ENCODE data around the gene SERPINB6.
"Not testable (repeated sequence)": the region's sequence is repeated elsewhere in the genome, so short reads cannot be mapped to it uniquely, and the experiment has no call there.

Gene SERPINB6

DNA sequence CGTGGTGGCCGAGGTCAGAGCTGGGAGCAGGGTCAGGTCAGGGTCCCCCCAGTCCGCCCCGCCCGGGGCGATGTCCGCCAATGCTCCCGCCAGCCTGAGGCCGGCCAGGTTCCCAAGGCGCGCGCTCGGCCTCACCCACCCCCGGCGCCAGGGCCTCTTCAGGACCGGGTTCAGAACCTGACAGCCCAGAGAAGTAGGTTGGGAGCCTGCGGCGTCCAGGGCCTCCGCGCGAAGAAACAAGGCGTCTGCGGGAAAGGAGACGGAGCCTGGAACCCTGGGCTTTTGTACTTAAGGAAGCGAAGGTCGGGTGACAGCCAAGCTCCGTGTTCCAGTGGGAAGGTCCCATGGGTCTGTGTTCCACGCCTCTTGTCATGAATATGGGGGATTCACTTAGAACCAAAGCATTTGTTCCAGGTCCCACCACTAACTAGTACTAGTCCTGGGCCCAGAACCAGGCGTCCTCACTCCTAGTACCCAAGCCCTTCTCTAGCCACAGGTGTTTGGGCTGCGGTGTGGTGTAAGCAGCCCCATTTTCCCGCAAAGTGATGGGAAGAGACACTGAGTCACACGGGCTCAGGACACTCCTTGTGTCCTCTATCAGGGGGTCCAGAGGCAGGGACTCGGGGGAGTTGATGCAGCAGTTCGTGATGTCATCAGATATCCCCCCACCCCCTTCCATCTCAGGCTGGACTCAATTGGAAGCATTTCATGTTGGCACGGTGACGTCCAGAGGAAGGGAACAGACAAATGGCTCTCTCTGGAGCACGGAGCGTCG is 67.8 kb downstream of the SERPINB6 start:
- DNase-seq, result not testable (repeated sequence)

DNA sequence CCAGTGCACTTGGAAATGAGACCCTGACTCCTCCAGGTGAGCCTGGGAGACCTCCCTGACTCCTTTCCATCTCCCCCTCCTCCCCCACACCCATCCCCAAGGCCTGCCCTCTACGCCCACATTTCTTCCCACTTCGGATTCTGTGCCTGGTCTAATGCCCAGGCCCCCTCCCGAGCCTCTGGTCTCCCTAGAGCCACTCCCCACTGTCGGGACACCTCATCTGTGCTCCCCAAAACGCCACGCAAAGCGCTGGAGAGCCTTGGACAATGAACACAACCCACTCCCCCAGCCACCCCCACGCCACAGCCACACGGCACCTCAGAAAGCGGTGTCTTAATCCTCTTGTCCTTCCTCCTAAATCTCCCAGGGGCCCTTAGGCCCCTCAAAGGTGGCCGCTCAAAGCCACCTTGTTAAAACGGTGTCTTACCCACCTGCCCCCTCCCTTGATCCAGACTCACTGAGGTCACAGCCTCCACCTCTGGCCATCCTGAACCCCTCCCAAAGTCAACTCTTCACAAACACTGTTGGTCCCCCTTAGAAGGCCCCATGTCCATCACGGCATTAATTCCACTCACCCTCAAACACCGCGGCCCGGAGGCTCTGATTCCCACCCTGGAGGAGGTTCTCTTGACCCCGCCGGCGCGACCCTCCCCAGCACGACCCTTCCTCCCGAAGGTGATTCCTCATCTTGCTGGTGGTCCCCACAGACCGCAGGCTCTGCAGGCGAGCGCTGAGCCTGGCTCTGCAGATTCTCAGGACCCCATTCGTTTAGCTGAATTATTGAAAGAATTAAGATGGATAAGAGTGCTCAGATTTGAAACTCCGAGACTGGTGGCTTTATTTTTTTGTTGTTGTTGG is 69.5 kb downstream of the SERPINB6 start:
- not testable (repeated sequence) for DNase-seq

DNA sequence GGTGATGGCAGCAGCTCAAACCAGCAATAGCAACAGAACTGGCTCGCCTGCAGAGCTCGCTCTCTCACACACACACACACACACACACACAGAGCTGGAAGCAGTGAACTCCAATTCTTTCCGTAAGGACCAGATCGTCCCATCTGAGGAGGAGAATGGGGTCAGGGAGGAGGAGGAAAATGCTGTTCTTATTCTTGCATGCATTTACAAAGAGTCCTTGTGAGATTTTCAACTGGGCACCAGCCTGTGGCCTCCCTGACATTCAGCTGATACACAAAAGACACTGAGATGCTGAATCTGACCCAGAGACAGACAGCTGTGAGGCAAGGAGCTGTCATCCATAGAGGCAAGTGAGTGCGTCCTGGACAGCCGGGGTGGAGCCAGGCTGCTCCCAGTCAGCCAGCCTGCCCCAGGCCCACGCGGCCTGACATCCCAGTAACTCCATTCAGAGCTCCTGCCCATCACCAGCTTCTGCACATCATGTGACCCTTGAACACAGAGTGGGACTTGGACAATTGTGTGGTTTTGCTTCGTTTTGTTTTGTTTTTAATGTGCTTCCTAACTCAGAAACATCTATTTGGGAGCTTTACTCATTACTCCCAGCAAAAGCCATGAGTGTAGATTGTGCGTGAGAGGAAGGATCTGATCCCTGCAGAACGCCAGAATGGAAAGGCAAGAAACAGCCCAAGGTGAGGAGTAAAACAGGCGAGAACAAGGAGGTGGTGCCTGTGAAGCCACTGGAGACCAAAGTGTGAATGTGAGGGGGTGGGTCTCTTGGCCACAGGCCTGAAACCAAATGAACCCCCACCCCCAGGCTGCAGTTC is 70.3 kb downstream of the SERPINB6 start:
- no peak for DNase-seq

DNA sequence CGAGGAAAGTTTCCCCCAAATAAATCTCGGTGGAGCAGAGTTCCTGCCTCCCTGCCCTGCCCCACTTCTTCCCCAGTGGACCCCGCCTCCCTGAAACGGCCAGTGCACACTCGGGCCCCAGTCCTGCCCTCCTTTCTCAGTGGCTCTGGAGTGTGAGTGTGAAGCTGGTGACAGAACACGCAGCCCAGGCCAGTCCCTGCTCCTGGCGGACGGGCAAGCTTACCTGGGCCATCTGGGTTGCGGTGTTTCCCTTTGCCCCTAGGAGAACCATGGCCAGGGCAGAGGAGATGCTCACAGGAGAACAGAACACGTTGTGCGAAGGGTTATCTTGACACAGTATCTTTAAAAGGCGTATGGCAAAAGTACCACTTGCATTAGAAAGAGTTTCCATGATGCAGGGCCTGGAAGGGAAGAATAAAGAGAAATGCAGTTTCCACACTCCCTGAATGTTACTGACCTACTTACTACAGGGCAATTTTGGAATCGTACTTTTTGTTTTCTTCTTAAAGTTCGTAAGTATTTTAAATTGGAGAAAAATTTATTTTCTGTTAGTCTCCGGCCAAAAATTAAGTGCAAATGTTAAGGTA is 71.1 kb downstream of the SERPINB6 start:
- DNase-seq, result no peak

DNA sequence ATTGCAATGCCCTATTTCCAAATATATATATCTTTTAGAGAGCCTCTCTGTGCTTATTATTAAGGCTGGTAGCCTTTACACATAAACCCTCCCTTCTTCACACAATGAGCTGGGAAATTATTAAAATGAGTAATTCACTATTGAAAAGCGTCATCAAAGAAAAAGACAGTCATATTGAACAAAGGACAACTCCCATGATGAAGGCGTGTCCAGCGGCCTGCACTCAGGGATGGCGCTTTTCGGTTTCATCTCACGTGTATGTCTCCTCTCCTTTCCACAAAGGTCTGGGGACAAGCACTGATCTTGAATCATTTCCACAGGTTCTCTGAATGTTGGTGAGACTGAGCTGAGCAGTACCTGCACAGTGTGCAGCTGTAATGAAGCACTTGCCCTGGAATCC is 71.8 kb downstream of the SERPINB6 start:
- no peak for DNase-seq

Measured in NCI-H446 (cell line).